AG04450 (cell line): ENCODE measurements around the gene EID3. TPM values are rescaled to one million over a fixed set of nuclear protein-coding genes. Genes with fewer than 3 reads are reported as not detected.

Experiments
- CTCF ChIA-PET: fragments of 300-600, 350-600 bp; formaldehyde crosslinking; extraction: SDS; loops from one replicate; lab custom pipeline; 2022; ENCODE audit warnings: antibody characterized with exemption, inconsistent platforms; lab: Charles Lee
- POLR2A ChIA-PET: fragments of 350-600 bp; formaldehyde crosslinking; extraction: SDS; loops from one replicate; lab custom pipeline; 2021; ENCODE audit warnings: antibody characterized with exemption, inconsistent platforms; lab: Yijun Ruan, JAX
- DNase-seq: peaks from one replicate; pipeline ENCODE4 v3.0.0-alpha.2; 2011; ENCODE audit warnings: low read depth, low spot score
- H3K27ac ChIP-seq: one replicate; pipeline ENCODE4 v1.5.1; 2012; ENCODE audit warnings: low read depth, low read length, control low read depth
- H3K27me3 ChIP-seq: one replicate; pipeline ENCODE4 v1.6.0; 2012; ENCODE audit warnings: low read length; ENCODE audit not compliant: control insufficient read depth, insufficient read depth
- H3K4me3 ChIP-seq: 2 replicates; pipeline ENCODE4 v1.5.1; 2011; ENCODE audit warnings: mild to moderate bottlenecking, low read depth, low read length, control low read depth
- H3K9me3 ChIP-seq: 2 replicates; pipeline ENCODE4 v1.5.1; 2012; ENCODE audit warnings: low read length; ENCODE audit not compliant: control insufficient read depth, insufficient read depth
- CTCF ChIP-seq: IDR thresholded peaks from 2 replicates; pipeline ENCODE4 v1.5.1; 2011; ENCODE audit warnings: low read depth, low read length, control low read depth, inconsistent platforms
- polyA plus RNA-seq: library from polyadenylated mRNA; depleted of rRNA; stranded (reverse); fragments of >200 nt; gene quantifications from 2 replicates; pipeline ENCODE4 v1.2.3, GENCODE V29; 2011

EID3 gene
- polyA plus RNA-seq, 1 experiment: 2.5 TPM

GRCh38 chr12:104348994-104349494 is 45.5 kb downstream of the EID3 start:
- ChIA-PET CTCF (no interaction called here), POLR2A (no interaction called here)
- no peak overlapping the region for H3K4me3 ChIP-seq
- no peaks in the 10 kb centered on the region for H3K27me3 ChIP-seq
- no peaks in the 10 kb centered on the region for H3K9me3 ChIP-seq
- DNase-seq: no peak
- H3K27ac ChIP-seq: no peak overlapping the region
- no peak for TF ChIP-seq CTCF

- H3K27me3 ChIP-seq: no peaks in the 10 kb centered on the region
- no peak for TF ChIP-seq CTCF
- POLR2A ChIA-PET: interaction anchor here (0.5 kb wide), 1 partner anchor 23 kb away, joined by 7 read pairs; no protein-coding TSS in a partner anchor
- no peak for DNase-seq
- CTCF ChIA-PET: interaction anchor here (1.1 to 1.6 kb wide), 2 partner anchors 11 to 526 kb away, joined by 3 to 4 read pairs; no protein-coding TSS in a partner anchor
- no peak overlapping the region for H3K27ac ChIP-seq
- H3K9me3 ChIP-seq: no peaks in the 10 kb centered on the region
- H3K4me3 ChIP-seq: no peak overlapping the region
These were observed 46.9 kb downstream of the EID3 start for GRCh38 chr12:104350211-104351056.

GRCh38 chr12:104351057-104351983 is 47.8 kb downstream of the EID3 start:
- no peaks in the 10 kb centered on the region for H3K27me3 ChIP-seq
- no peak overlapping the region for H3K27ac ChIP-seq
- POLR2A ChIA-PET: interaction anchor here (0.5 kb wide), 1 partner anchor 22 kb away, joined by 7 read pairs; no protein-coding TSS in a partner anchor
- no peak for DNase-seq
- CTCF ChIA-PET: interaction anchor here (1.1 to 1.6 kb wide), 2 partner anchors 12 to 526 kb away, joined by 3 to 4 read pairs; no protein-coding TSS in a partner anchor
- H3K9me3 ChIP-seq: no peaks in the 10 kb centered on the region
- H3K4me3 ChIP-seq: no peak overlapping the region
- no peak for TF ChIP-seq CTCF

GRCh38 chr12:104352106-104352713 is 48.7 kb downstream of the EID3 start:
- POLR2A ChIA-PET: no interaction called here

More at GRCh38 chr12:104352106-104352713, 48.7 kb downstream of the EID3 start:
- Histone ChIP-seq H3K27me3 (no peaks in the 10 kb centered on the region), H3K27ac (peak overlapping the region; percentile 41), H3K9me3 (no peaks in the 10 kb centered on the region), H3K4me3 (no peak overlapping the region)
- TF ChIP-seq CTCF: no peak
- no peak for DNase-seq
- CTCF ChIA-PET: no interaction called here
